HepG2 (cell line): ENCODE results near the gene PRSS8. TPM values are rescaled to one million over a fixed set of nuclear protein-coding genes. Genes with fewer than 3 reads are reported as not detected.

Experiments used
- ATM ChIP-seq: fragments of 450-650 bp; IDR thresholded peaks from 2 replicates; pipeline ENCODE4 v1.7.1; 2017; ENCODE audit warnings: mild to moderate bottlenecking, borderline replicate concordance
- DMAP1 ChIP-seq: IDR thresholded peaks from 2 replicates; pipeline ENCODE4 v1.6.1; 2016
- GABPA ChIP-seq, 2 experiments: IDR thresholded peaks; 2 replicates each; pipeline ENCODE4 v1.6.1; 2011 to 2016; ENCODE audit warnings: low read depth in 2 of 2, low read length in 1 of 2, missing biosample characterization in 1 of 2, missing genetic modification characterization in 1 of 2
- GATAD2A ChIP-seq: IDR thresholded peaks from 2 replicates; pipeline ENCODE4 v1.6.1; 2016
- REST ChIP-seq, 2 experiments: IDR thresholded peaks; 2 replicates each; pipeline ENCODE4 v1.6.1; 2011 to 2012; ENCODE audit warnings: low read length in 2 of 2, borderline replicate concordance in 1 of 2, low read depth in 1 of 2, mild to moderate bottlenecking in 1 of 2, moderate library complexity in 1 of 2
- TCF12 ChIP-seq, 2 experiments: fragments of 450-650 bp in 1 of 2; sonication (generic) in 1 of 2; formaldehyde crosslinking in 1 of 2; IDR thresholded peaks; 2 replicates each; pipeline versions ENCODE4 v1.6.1 to v1.8.0; 2017 to 2022; ENCODE audit warnings: antibody characterized with exemption in 1 of 2, mild to moderate bottlenecking in 1 of 2, missing genetic modification reagents in 1 of 2, moderate library complexity in 1 of 2
- TRIM24 ChIP-seq: sonication (generic); formaldehyde crosslinking; IDR thresholded peaks from 2 replicates; pipeline ENCODE4 v1.8.0; 2022; ENCODE audit warnings: mild to moderate bottlenecking, missing genetic modification reagents
- ZKSCAN1 ChIP-seq: fragments of 150-350 bp; IDR thresholded peaks from 2 replicates; pipeline ENCODE4 v1.6.1; 2014; ENCODE audit warnings: low read length
- ZNF282 ChIP-seq: fragments of 450-650 bp; IDR thresholded peaks from 2 replicates; pipeline ENCODE4 v1.6.1; 2018; ENCODE audit not compliant: partially characterized antibody
- ZNF383 ChIP-seq: sonication (generic); formaldehyde crosslinking; IDR thresholded peaks from 2 replicates; pipeline ENCODE4 v1.4.0; 2020; ENCODE audit warnings: missing genetic modification reagents, mild to moderate bottlenecking, borderline replicate concordance
- ZNF556 ChIP-seq: sonication (generic); formaldehyde crosslinking; IDR thresholded peaks from 2 replicates; pipeline ENCODE4 v1.4.0; 2020; ENCODE audit warnings: mild to moderate bottlenecking, missing genetic modification reagents, borderline replicate concordance
- polyA plus RNA-seq, 8 experiments: library from polyadenylated mRNA; depleted of rRNA in 3 of 8; stranded (reverse) in 7 of 8; unstranded in 1 of 8; fragments of >200 nt; fragmentation: Illumina TruSeq in 4 of 8; extraction: Trizol in 4 of 8; gene quantifications; 2 replicates each; pipeline versions ENCODE4 v1.2.1 to v1.2.3, GENCODE V29; 2011 to 2016; ENCODE audit warnings: low read depth in 4 of 8, missing spikeins in 1 of 8, mixed read lengths in 1 of 8; ENCODE audit not compliant: insufficient read depth in 1 of 8
- total RNA-seq, 5 experiments: library from RNA; depleted of rRNA; stranded (reverse); fragments of >200 nt; fragmentation: Illumina TruSeq; extraction: Trizol; gene quantifications; 2 replicates each; pipeline ENCODE4 v1.2.3, GENCODE V29; 2016; ENCODE audit warnings: low read depth in 1 of 5
- TF ChIP-seq, protein P1 (sequence below): sonication (generic); formaldehyde crosslinking; IDR thresholded peaks from 2 replicates; pipeline ENCODE4 v1.9.0; 2021; ENCODE audit warnings: missing genetic modification reagents, borderline replicate concordance
- TF ChIP-seq, protein P2 (sequence below), 2 experiments: fragments of 450-650 bp in 1 of 2; sonication (generic) in 1 of 2; formaldehyde crosslinking in 1 of 2; IDR thresholded peaks; 2 replicates each; pipeline versions ENCODE4 v1.6.1 to v1.8.0; 2016 to 2022; ENCODE audit warnings: antibody characterized with exemption in 1 of 2, mild to moderate bottlenecking in 1 of 2, missing genetic modification reagents in 1 of 2

PRSS8 gene
- total and polyA plus RNA-seq, 2 of the 13 experiments (the other 11 are each of a cell fraction or from before 2014, with no cell fraction given), result 2.6 to 7.2 TPM

DNA sequence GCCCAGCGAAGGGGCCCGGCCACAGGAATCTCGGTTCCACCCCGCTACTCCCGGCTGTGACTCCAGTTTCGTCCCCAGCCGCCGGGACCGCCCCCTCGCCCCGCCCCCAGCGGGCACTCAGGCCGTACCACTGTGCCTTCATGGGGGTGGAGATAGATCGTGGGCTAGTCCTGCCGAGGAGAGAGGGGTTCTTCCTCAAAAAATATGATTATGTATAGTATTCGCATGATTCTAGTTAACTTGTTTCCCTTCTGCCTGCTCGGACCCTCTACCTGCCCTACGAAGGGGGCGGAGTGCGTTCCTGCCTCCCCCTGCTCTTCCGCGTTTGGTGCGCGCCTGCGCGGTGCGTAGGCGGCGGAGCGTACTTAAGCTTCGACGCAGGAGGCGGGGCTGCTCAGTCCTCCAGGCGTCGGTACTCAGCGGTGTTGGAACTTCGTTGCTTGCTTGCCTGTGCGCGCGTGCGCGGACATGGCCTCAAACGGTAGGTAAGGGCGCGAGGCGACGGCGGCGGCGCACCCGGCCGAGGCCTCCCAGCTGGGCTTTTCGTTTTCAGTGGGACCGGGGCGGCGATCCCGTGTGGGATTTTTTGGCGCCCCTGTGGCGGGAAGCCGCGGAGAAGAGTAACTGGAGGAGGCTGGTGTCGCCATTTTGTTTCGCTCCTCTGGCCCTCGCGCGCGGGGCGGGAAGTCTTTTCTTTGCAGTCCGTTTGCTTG, 44.4 kb upstream of the PRSS8 start, which contains the start of gene FUS (continued):
- peak; percentile 39 for TF ChIP-seq GATAD2A
- TF ChIP-seq TCF12 (IDR thresholded peaks at IDR 0.05), result no peak
- TF ChIP-seq TCF12 (CRISPR knock-in tag; IDR thresholded peaks at IDR 0.05), result peak; percentile 47
- 0 out of 2 replicates have a peak, but pooled peaks have one; percentile 42 for TF ChIP-seq ZNF556 (CRISPR knock-in tag)
- no peak for TF ChIP-seq ZNF282
- TF ChIP-seq DMAP1 (CRISPR knock-in tag), result peak; percentile 91; the same call in 1 of the 2 replicates
- TF ChIP-seq TRIM24 (CRISPR knock-in tag), result no peak
- no peak for TF ChIP-seq GABPA (IDR thresholded peaks at IDR 0.05; ENCODE audit: low read depth, low read length)
- TF ChIP-seq GABPA (CRISPR knock-in tag; IDR thresholded peaks at IDR 0.05; ENCODE audit: low read depth), result no peak; the same call in 1 of the 2 replicates
- TF ChIP-seq ZKSCAN1, result peak; percentile 2; the same call in 1 of the 2 replicates
- no peak for TF ChIP-seq ATM
- TF ChIP-seq, protein P1, sequence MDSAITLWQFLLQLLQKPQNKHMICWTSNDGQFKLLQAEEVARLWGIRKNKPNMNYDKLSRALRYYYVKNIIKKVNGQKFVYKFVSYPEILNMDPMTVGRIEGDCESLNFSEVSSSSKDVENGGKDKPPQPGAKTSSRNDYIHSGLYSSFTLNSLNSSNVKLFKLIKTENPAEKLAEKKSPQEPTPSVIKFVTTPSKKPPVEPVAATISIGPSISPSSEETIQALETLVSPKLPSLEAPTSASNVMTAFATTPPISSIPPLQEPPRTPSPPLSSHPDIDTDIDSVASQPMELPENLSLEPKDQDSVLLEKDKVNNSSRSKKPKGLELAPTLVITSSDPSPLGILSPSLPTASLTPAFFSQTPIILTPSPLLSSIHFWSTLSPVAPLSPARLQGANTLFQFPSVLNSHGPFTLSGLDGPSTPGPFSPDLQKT, result no peak
- TF ChIP-seq ZNF383 (CRISPR knock-in tag), result peak; percentile 94; the same call in 1 of the 2 replicates
- TF ChIP-seq, protein P2, sequence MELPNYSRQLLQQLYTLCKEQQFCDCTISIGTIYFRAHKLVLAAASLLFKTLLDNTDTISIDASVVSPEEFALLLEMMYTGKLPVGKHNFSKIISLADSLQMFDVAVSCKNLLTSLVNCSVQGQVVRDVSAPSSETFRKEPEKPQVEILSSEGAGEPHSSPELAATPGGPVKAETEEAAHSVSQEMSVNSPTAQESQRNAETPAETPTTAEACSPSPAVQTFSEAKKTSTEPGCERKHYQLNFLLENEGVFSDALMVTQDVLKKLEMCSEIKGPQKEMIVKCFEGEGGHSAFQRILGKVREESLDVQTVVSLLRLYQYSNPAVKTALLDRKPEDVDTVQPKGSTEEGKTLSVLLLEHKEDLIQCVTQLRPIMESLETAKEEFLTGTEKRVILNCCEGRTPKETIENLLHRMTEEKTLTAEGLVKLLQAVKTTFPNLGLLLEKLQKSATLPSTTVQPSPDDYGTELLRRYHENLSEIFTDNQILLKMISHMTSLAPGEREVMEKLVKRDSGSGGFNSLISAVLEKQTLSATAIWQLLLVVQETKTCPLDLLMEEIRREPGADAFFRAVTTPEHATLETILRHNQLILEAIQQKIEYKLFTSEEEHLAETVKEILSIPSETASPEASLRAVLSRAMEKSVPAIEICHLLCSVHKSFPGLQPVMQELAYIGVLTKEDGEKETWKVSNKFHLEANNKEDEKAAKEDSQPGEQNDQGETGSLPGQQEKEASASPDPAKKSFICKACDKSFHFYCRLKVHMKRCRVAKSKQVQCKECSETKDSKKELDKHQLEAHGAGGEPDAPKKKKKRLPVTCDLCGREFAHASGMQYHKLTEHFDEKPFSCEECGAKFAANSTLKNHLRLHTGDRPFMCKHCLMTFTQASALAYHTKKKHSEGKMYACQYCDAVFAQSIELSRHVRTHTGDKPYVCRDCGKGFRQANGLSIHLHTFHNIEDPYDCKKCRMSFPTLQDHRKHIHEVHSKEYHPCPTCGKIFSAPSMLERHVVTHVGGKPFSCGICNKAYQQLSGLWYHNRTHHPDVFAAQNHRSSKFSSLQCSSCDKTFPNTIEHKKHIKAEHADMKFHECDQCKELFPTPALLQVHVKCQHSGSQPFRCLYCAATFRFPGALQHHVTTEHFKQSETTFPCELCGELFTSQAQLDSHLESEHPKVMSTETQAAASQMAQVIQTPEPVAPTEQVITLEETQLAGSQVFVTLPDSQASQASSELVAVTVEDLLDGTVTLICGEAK (IDR thresholded peaks at IDR 0.05), result no peak
- TF ChIP-seq, protein P2 (CRISPR knock-in tag; IDR thresholded peaks at IDR 0.05), result peak; percentile 59; the same call in 1 of the 2 replicates
- peak in 1 of 2 experiments; percentile 86; a peak in 2 of 4 replicates for TF ChIP-seq REST (IDR thresholded peaks at IDR 0.05; ENCODE audit: borderline replicate concordance in 1 of 2, low read depth in 1 of 2, low read length in 2 of 2)
